Renal pelvis (tissue), 4 donors: Measurements from ENCODE around the gene CACNA1C. TPM values are rescaled to one million over a fixed set of nuclear protein-coding genes. Genes with fewer than 3 reads are reported as not detected.

Source experiments
- DNase-seq: peaks from one replicate; pipeline ENCODE4 v3.0.0-alpha.2; 2013
- polyA plus RNA-seq, 3 donors: library from polyadenylated mRNA; unstranded; fragments of 120-200 nt; gene quantifications; one replicate each; pipeline ENCODE4 v1.2.1, GENCODE V29; 2013; ENCODE audit not compliant: insufficient read length in 3 of 3

Gene CACNA1C
- polyA plus RNA-seq, 3 donors: 7.1 to 12.2 (median 10.0) TPM

GRCh38 chr12:2413301-2413700 lies 360.5 kb downstream of the CACNA1C start:
- no peak for DNase-seq

GRCh38 chr12:2413999-2414792 lies 361.4 kb downstream of the CACNA1C start:
- DNase-seq: no peak

- no peak for DNase-seq
These were observed 362.2 kb downstream of the CACNA1C start for GRCh38 chr12:2414810-2415567.

GRCh38 chr12:2415568-2415944 lies 362.8 kb downstream of the CACNA1C start:
- no peak for DNase-seq

- DNase-seq: no peak
These were observed 363.4 kb downstream of the CACNA1C start for GRCh38 chr12:2416158-2416557.

GRCh38 chr12:2417481-2418160 lies 364.8 kb downstream of the CACNA1C start:
- no peak for DNase-seq

DNA sequence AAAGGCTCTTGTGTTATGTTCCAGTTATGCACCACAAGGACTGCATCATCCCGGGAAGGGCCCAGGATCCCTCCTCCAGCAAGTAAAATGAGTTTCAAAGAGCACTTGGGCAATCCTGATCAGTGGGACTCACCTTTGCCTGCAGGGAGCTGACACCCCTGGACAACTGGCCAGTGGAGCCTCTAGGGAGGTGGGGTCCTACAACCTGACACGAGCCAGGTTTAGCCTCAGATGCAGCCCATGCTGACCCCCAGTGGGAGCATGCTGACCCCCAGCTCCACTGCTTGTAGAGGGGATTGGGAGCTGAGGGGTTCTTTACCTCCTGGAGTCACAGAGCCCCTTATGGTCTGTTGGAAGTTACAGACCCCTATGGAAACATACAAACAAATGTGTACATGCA lies 365.8 kb downstream of the CACNA1C start:
- no peak for DNase-seq

GRCh38 chr12:2422591-2422990 lies 369.8 kb downstream of the CACNA1C start:
- no peak for DNase-seq

DNA sequence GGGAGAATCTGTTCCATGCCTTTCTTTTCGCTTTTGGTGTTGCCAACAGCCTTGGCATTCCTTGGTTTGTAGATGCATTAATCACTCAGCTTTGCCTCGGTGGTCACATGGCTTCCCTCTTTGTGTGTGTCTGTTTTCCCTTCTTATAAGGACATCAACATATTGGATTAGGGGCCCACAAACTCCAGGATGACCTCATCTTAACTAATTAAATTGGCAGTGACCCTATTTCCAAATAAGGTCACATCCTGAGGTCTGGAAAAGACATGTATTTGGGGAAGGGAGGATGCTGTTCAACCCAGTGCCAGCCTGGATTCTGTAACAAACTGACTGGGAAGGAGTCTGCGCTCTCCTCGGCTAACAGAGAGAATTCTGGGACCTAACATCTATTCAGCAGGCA lies 376.2 kb downstream of the CACNA1C start:
- no peak for DNase-seq

- no peak for DNase-seq
These were observed 379.0 kb downstream of the CACNA1C start for GRCh38 chr12:2431810-2432209.

DNA sequence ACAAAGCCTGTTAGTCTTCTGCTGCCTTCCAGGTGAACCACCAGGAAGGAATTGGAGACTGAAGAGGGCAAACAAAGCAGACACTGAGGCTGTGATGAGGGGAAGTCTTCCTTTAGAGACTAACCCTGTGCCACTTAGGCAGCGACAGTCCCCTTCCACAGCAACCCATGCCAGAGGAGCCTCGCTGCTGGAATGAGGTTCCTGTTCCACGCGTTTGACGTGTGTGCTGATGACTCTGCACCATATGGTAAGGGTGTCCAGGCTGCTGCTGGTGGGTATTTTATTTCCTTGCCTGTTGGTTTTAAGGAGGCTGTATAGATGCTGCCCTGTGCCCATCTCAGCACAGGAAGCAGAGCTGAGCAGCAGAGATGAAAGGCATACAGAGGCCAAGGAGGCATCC lies 380.1 kb downstream of the CACNA1C start:
- DNase-seq: no peak

GRCh38 chr12:2435511-2435910 lies 382.7 kb downstream of the CACNA1C start:
- DNase-seq: no peak

DNA sequence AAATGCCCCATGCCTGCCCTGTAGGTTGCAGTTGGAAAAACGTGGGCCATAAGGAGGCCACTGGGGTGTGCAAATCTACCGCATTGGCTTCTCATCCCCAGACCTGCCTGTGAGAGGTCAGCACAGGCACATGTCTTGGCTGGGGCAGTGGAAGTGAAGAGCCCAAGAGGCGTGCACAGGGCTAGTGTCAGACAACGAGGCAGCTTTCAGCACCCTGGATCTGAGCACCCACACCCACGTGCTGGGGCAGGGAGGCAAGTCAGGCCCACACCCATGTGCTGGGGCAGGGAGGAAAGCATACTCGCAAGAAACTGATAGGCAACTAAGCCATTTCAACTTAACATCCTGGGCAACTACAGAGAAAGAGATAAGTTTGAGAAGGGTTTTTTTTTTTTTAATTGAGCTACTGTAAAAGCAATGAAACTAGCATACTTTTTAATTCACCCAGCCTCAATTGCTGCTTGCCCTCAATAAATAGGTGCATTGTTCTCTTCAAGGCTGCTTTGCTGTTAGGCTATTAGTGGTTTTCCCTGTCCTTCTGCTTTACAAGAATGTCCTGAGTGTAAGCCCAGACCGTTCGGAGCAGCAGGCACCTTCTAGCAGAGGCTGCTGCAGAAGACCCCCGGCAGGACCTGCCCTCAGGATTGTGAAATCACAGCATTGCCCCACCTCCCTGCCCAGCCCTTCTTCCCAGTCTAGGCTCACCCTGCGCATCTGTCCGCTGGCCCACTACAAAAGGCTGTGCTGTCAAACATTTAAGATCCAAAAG lies 386.7 kb downstream of the CACNA1C start:
- no peak for DNase-seq

DNA sequence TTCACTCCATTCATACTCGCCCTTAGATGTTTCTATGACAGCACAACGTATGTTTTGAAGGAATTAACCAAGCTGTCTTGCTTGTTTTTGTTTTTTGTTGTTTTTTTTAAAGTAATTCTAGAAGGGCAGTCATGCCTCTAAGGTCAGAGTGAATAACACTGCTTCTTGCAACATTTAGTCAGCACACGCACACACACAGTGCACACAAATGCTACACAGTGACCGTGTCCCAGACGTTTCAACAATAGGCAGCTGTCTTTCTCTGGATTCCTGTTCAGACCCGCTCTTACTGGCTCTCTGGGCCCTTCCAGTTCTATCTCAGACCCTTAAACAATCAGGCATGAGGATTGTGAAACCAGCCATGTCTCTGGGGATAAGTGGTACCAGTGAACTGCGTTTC lies 391.0 kb downstream of the CACNA1C start:
- DNase-seq: no peak

DNA sequence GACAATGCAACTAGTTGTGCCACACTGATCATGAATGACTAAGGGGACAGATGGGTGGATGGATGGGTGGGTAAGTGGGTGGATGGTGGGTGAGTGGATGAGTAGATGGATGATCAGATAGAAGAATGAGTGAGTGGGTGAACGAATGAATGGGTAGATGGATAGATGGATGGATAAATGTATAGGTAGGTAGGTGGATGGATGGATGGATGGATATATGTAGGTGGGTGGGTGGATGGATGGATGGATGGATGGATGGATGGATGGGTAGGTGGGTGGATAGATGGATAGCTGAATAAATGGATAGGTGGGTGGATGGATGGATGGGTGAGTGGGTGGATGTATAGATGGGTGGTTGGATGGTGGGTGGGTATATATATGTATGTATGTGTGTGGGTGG lies 393.2 kb downstream of the CACNA1C start:
- DNase-seq: no peak

- DNase-seq: peak; percentile 24
These were observed 395.1 kb downstream of the CACNA1C start for GRCh38 chr12:2447861-2448260.

DNA sequence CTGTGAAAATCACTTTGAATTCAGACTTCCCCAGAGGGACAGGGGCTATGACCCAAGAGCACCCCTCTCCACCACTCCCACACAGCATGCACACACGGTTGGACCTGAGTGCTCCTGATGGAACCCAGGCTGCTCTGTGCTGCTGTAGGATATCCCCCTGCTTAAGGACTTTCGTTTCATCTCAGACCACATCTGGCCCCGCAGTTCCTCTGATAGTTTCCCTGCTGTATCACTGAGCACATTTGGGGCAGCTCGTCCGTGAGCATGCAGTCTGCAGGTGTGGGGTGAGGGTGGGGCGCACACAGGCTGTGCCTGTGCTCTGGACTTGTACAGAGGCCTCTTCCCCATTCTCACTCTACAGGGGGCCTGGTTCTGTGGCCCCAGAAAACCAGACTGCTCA lies 396.8 kb downstream of the CACNA1C start:
- DNase-seq: no peak

- no peak for DNase-seq
These were observed 397.8 kb downstream of the CACNA1C start for GRCh38 chr12:2450553-2450952.

- no peak for DNase-seq
These were observed 398.2 kb downstream of the CACNA1C start for GRCh38 chr12:2451025-2451424.

GRCh38 chr12:2451497-2451896 lies 398.7 kb downstream of the CACNA1C start:
- no peak for DNase-seq

DNA sequence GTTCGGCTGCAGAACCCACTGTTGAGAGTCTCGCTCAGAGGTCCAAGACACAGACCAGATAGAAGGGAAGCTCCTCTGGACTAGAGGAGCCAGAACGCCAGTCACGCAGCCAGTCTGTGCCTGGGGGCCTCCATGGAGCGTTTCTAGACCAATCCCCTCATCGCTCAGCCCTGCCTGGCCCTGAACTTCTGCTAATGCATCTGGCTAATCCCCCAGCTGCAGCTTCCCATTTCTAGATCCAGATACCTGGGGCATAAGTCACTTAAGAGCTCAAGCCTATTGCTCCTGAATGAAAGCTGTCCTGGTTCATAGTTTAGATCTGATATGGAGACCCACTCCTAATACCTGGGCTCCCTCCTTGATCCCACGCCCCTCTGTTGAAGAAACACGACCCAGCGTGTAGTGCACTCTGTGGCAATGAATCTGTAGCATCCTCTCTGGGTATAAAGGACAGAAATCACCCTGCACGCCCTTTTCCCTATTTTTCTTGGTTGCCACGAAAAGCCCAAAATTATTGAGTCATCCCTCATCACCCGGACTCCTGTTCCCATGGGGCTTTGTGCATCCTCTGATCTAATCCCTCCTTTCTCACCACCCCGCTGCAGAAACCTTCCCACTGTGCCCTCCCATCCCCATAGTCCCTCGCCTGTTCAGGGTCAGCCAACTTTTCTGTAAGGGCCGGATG lies 400.4 kb downstream of the CACNA1C start:
- DNase-seq: no peak

- DNase-seq: no peak
These were observed 400.9 kb downstream of the CACNA1C start for GRCh38 chr12:2453761-2454090.
